HL-60 (cell line): ENCODE data around the gene SLC6A18.

ENCODE experiments used
- DNase-seq, 2 experiments: peaks; one replicate each; pipeline ENCODE4 v3.0.0-alpha.2; 2010 to 2020; ENCODE audit warnings: low read depth in 1 of 2, low spot score in 1 of 2
- H3K27ac ChIP-seq: fragments of 250-450 bp; sonication (Bioruptor Pico); replicated peaks from 2 replicates; pipeline ENCODE4 v1.5.1; 2020; ENCODE audit warnings: mild to moderate bottlenecking, moderate library complexity
- H3K27me3 ChIP-seq: fragments of 250-450 bp; sonication (Bioruptor Pico); 2 replicates; pipeline ENCODE4 v1.5.1; 2021; ENCODE audit warnings: mild to moderate bottlenecking, moderate library complexity; ENCODE audit not compliant: insufficient read depth, poor library complexity, severe bottlenecking
- H3K4me3 ChIP-seq: replicated peaks from 2 replicates; pipeline ENCODE4 v1.5.1; 2011; ENCODE audit warnings: mild to moderate bottlenecking, control low read depth, low read length; ENCODE audit not compliant: insufficient read depth
- GABPA ChIP-seq: IDR thresholded peaks from 2 replicates; pipeline ENCODE4 v1.6.1; 2012; ENCODE audit warnings: low read depth
- POLR2AphosphoS5 ChIP-seq: IDR thresholded peaks from 2 replicates; pipeline ENCODE4 v1.6.1; 2012; ENCODE audit warnings: low read depth
- REST ChIP-seq: IDR thresholded peaks from 2 replicates; pipeline ENCODE4 v1.6.1; 2012; ENCODE audit warnings: low read depth; ENCODE audit not compliant: insufficient replicate concordance
- SPI1 ChIP-seq: IDR thresholded peaks from 2 replicates; pipeline ENCODE4 v1.6.1; 2012; ENCODE audit warnings: low read depth, mild to moderate bottlenecking, borderline replicate concordance
- TF ChIP-seq, protein P1 (sequence below): IDR thresholded peaks from one replicate; pipeline ENCODE4 v1.5.1; 2011; ENCODE audit warnings: low read length, control low read depth, inconsistent platforms; ENCODE audit not compliant: insufficient read depth

SLC6A18 gene

GRCh38 chr5:1210832-1211251 lies 14.3 kb upstream of the SLC6A18 start:
- TF ChIP-seq REST (no peak), POLR2AphosphoS5 (no peak), GABPA (no peak), SPI1 (no peak)
- TF ChIP-seq, protein P1, sequence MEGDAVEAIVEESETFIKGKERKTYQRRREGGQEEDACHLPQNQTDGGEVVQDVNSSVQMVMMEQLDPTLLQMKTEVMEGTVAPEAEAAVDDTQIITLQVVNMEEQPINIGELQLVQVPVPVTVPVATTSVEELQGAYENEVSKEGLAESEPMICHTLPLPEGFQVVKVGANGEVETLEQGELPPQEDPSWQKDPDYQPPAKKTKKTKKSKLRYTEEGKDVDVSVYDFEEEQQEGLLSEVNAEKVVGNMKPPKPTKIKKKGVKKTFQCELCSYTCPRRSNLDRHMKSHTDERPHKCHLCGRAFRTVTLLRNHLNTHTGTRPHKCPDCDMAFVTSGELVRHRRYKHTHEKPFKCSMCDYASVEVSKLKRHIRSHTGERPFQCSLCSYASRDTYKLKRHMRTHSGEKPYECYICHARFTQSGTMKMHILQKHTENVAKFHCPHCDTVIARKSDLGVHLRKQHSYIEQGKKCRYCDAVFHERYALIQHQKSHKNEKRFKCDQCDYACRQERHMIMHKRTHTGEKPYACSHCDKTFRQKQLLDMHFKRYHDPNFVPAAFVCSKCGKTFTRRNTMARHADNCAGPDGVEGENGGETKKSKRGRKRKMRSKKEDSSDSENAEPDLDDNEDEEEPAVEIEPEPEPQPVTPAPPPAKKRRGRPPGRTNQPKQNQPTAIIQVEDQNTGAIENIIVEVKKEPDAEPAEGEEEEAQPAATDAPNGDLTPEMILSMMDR: no peak
- Histone ChIP-seq H3K27ac (no peak overlapping the region), H3K27me3 (no peaks in the 10 kb centered on the region), H3K4me3 (no peak overlapping the region)
- no peak for DNase-seq

DNA sequence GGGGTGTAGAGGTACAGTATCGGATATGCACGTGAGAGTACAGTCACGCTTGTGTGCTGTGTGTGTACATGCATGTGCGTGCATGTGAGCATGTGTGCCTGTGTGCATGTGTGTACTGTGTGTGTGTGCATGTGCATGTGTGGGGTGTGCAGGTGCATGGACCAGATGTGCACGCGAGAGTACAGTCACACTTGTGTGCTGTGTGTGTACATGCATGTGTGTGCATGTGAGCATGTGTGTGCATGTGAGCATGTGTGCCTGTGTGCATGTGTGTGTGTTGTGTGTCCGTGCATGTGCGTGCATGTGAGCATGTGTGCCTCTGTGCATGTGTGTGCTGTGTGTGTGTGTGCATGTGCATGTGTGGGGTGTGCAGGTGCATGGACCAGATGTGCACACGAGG lies 13.5 kb upstream of the SLC6A18 start:
- Histone ChIP-seq H3K4me3 (no peak overlapping the region), H3K27me3 (no peaks in the 10 kb centered on the region), H3K27ac (no peak overlapping the region)
- TF ChIP-seq SPI1 (no peak), REST (no peak), POLR2AphosphoS5 (no peak), GABPA (no peak)
- TF ChIP-seq, protein P1: no peak
- no peak for DNase-seq

DNA sequence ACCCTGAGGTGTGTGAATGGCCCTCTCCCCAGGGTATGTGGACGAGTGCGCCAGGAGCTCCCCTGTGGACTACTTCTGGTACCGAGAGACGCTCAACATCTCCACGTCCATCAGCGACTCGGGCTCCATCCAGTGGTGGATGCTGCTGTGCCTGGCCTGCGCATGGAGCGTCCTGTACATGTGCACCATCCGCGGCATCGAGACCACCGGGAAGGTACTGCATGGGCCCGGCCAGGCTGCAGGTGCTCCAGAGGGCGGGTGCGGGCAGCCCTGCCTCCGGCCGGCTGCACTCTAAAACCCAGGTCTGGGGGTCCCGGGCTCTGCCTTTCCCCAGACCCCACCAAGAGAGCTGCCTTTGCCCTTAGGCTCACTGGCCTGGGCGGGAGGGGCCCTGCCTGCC lies 12.9 kb upstream of the SLC6A18 start:
- Histone ChIP-seq H3K4me3 (no peak overlapping the region), H3K27ac (no peak overlapping the region), H3K27me3 (no peaks in the 10 kb centered on the region)
- TF ChIP-seq, protein P1: no peak
- TF ChIP-seq GABPA (no peak), REST (no peak), POLR2AphosphoS5 (no peak), SPI1 (no peak)
- no peak for DNase-seq
